Large intestine (tissue), 3 donors: ENCODE data around the gene DYNC1H1. TPM values are rescaled to one million over a fixed set of nuclear protein-coding genes. Genes with fewer than 3 reads are reported as not detected.
"Not testable (repeated sequence)": the region's sequence is repeated elsewhere in the genome, so short reads cannot be mapped to it uniquely, and the experiment has no call there.

Source experiments
- DNase-seq, 2 donors: peaks; one replicate each; pipeline versions ENCODE4 v3.0.0 to v3.0.0-alpha.2; 2013
- H3K27ac ChIP-seq: one replicate; pipeline ENCODE4 v1.5.1; 2013; ENCODE audit warnings: low read length
- H3K27me3 ChIP-seq: 2 replicates; pipeline ENCODE4 v1.6.1; 2013; ENCODE audit warnings: low read length; ENCODE audit not compliant: control insufficient read depth, insufficient read depth
- H3K36me3 ChIP-seq: 2 replicates; pipeline ENCODE4 v1.6.1; 2013; ENCODE audit warnings: low read length; ENCODE audit not compliant: control insufficient read depth, insufficient read depth
- H3K4me1 ChIP-seq: one replicate; pipeline ENCODE4 v1.6.1; 2013; ENCODE audit warnings: low read length; ENCODE audit not compliant: control insufficient read depth, insufficient read depth
- H3K4me3 ChIP-seq: one replicate; pipeline ENCODE4 v1.5.1; 2013; ENCODE audit warnings: low read length
- H3K9me3 ChIP-seq: one replicate; pipeline ENCODE4 v1.6.1; 2013; ENCODE audit warnings: mild to moderate bottlenecking, low read depth, low read length, moderate library complexity; ENCODE audit not compliant: control insufficient read depth
- WGBS: methylation state at CpG from one replicate; pipeline ENCODE4 v1.1.5; 2013; ENCODE audit warnings: low lambda C conversion rate; ENCODE audit not compliant: insufficient coverage; 5-methylcytosine and 5-hydroxymethylcytosine counted together
- polyA plus RNA-seq: library from polyadenylated mRNA; unstranded; fragments of 120-200 nt; gene quantifications from one replicate; pipeline ENCODE4 v1.2.1, GENCODE V29; 2013

Gene DYNC1H1
- polyA plus RNA-seq, 1 donor, result 259 TPM

GRCh38 chr14:101973356-101973755 is 9.0 kb downstream of the DYNC1H1 start:
- H3K4me1 ChIP-seq, result peaks cover 8% of the 10 kb centered on the region
- H3K36me3 ChIP-seq, result peaks cover 28% of the 10 kb centered on the region
- no peak for DNase-seq
- H3K4me3 ChIP-seq, result no peak overlapping the region
- H3K9me3 ChIP-seq, result no peaks in the 10 kb centered on the region
- H3K27me3 ChIP-seq, result no peaks in the 10 kb centered on the region
- WGBS, result no CpG with 5 or more reads among the region's 7 CpGs
- H3K27ac ChIP-seq, result no peak overlapping the region

- WGBS, result 100% methylated on average over 3 of the region's 7 CpGs
- peaks cover 38% of the 10 kb centered on the region for H3K36me3 ChIP-seq
- no peak overlapping the region for H3K27ac ChIP-seq
- H3K27me3 ChIP-seq, result no peaks in the 10 kb centered on the region
- no peaks in the 10 kb centered on the region for H3K9me3 ChIP-seq
- no peak overlapping the region for H3K4me3 ChIP-seq
- DNase-seq, result no peak
- peaks cover 8% of the 10 kb centered on the region for H3K4me1 ChIP-seq
Observed at GRCh38 chr14:101975231-101975630, 10.9 kb downstream of the DYNC1H1 start.

- H3K27ac ChIP-seq, result no peak overlapping the region
- peaks cover 54% of the 10 kb centered on the region for H3K36me3 ChIP-seq
- WGBS, result 80% methylated on average over 1 of the region's 6 CpGs
- H3K4me1 ChIP-seq, result peaks cover 4% of the 10 kb centered on the region
- DNase-seq, result no peak
- H3K4me3 ChIP-seq, result no peak overlapping the region
- H3K9me3 ChIP-seq, result no peaks in the 10 kb centered on the region
- no peaks in the 10 kb centered on the region for H3K27me3 ChIP-seq
Observed at GRCh38 chr14:101977311-101978071, 13.1 kb downstream of the DYNC1H1 start.

- no peak overlapping the region for H3K4me3 ChIP-seq
- WGBS, result no CpG with 5 or more reads among the region's 6 CpGs
Observed at GRCh38 chr14:101979666-101980065, 15.3 kb downstream of the DYNC1H1 start.

GRCh38 chr14:101980251-101980650 is 15.9 kb downstream of the DYNC1H1 start:
- Histone ChIP-seq H3K27me3 (no peaks in the 10 kb centered on the region), H3K36me3 (peaks cover 64% of the 10 kb centered on the region), H3K27ac (no peak overlapping the region), H3K4me1 (no peaks in the 10 kb centered on the region), H3K9me3 (no peaks in the 10 kb centered on the region), H3K4me3 (no peak overlapping the region)
- WGBS, result 100% methylated on average over 1 of the region's 10 CpGs
- no peak for DNase-seq

More at GRCh38 chr14:101979666-101980065, 15.3 kb downstream of the DYNC1H1 start:
- DNase-seq, result no peak
- Histone ChIP-seq H3K27ac (no peak overlapping the region), H3K36me3 (peaks cover 67% of the 10 kb centered on the region), H3K4me1 (no peaks in the 10 kb centered on the region), H3K27me3 (no peaks in the 10 kb centered on the region), H3K9me3 (no peaks in the 10 kb centered on the region)

GRCh38 chr14:101980700-101981099 is 16.3 kb downstream of the DYNC1H1 start:
- H3K27ac ChIP-seq, result no peak overlapping the region
- no peak for DNase-seq
- WGBS, result no CpG with 5 or more reads among the region's 2 CpGs
- no peak overlapping the region for H3K4me3 ChIP-seq
- H3K9me3 ChIP-seq, result no peaks in the 10 kb centered on the region
- H3K4me1 ChIP-seq, result no peaks in the 10 kb centered on the region
- peaks cover 66% of the 10 kb centered on the region for H3K36me3 ChIP-seq
- H3K27me3 ChIP-seq, result no peaks in the 10 kb centered on the region

- no peak overlapping the region for H3K27ac ChIP-seq
- WGBS, result no CpG with 5 or more reads among the region's 6 CpGs
- H3K36me3 ChIP-seq, result peaks cover 80% of the 10 kb centered on the region
Observed at GRCh38 chr14:101982621-101983020, 18.2 kb downstream of the DYNC1H1 start.

GRCh38 chr14:101984831-101985230 is 20.5 kb downstream of the DYNC1H1 start:
- not testable (repeated sequence) for DNase-seq, H3K9me3 ChIP-seq, H3K4me1 ChIP-seq, H3K4me3 ChIP-seq, H3K27ac ChIP-seq, H3K27me3 ChIP-seq
- 100% methylated on average over 1 of the region's 12 CpGs for WGBS
- H3K36me3 ChIP-seq, result peaks cover 83% of the 10 kb centered on the region

More at GRCh38 chr14:101982621-101983020, 18.2 kb downstream of the DYNC1H1 start:
- DNase-seq, result no peak
- no peaks in the 10 kb centered on the region for H3K4me1 ChIP-seq
- H3K27me3 ChIP-seq, result no peaks in the 10 kb centered on the region
- no peaks in the 10 kb centered on the region for H3K9me3 ChIP-seq
- no peak overlapping the region for H3K4me3 ChIP-seq

- H3K36me3 ChIP-seq, result peaks cover 82% of the 10 kb centered on the region
- WGBS, result no CpG with 5 or more reads among the region's 16 CpGs
- DNase-seq, result no peak
Observed at GRCh38 chr14:101985957-101986356, 21.6 kb downstream of the DYNC1H1 start.

GRCh38 chr14:101986953-101987352 is 22.6 kb downstream of the DYNC1H1 start:
- H3K4me3 ChIP-seq, result no peak overlapping the region
- H3K36me3 ChIP-seq, result peaks cover 80% of the 10 kb centered on the region
- no peaks in the 10 kb centered on the region for H3K4me1 ChIP-seq
- H3K9me3 ChIP-seq, result no peaks in the 10 kb centered on the region
- no peaks in the 10 kb centered on the region for H3K27me3 ChIP-seq
- WGBS, result no CpG with 5 or more reads among the region's 7 CpGs
- DNase-seq, result no peak
- H3K27ac ChIP-seq, result no peak overlapping the region

More at GRCh38 chr14:101985957-101986356, 21.6 kb downstream of the DYNC1H1 start:
- Histone ChIP-seq H3K9me3 (no peaks in the 10 kb centered on the region), H3K4me1 (no peaks in the 10 kb centered on the region), H3K27me3 (no peaks in the 10 kb centered on the region), H3K27ac (no peak overlapping the region), H3K4me3 (no peak overlapping the region)

GRCh38 chr14:101988377-101988776 is 24.0 kb downstream of the DYNC1H1 start:
- DNase-seq, result no peak
- H3K4me3 ChIP-seq, result no peak overlapping the region
- H3K27ac ChIP-seq, result no peak overlapping the region
- no peaks in the 10 kb centered on the region for H3K9me3 ChIP-seq
- H3K36me3 ChIP-seq, result peaks cover 85% of the 10 kb centered on the region
- WGBS, result 100% methylated on average over 4 of the region's 6 CpGs
- H3K4me1 ChIP-seq, result no peaks in the 10 kb centered on the region
- no peaks in the 10 kb centered on the region for H3K27me3 ChIP-seq
